T1000 (cell line): ENCODE data around the gene GLIPR1L1.

Experiments
- DNase-seq: peaks from one replicate; lab custom pipeline; 2025; ENCODE audit warnings: mixed read lengths; lab: John Stamatoyannopoulos, UW

Gene GLIPR1L1

DNA sequence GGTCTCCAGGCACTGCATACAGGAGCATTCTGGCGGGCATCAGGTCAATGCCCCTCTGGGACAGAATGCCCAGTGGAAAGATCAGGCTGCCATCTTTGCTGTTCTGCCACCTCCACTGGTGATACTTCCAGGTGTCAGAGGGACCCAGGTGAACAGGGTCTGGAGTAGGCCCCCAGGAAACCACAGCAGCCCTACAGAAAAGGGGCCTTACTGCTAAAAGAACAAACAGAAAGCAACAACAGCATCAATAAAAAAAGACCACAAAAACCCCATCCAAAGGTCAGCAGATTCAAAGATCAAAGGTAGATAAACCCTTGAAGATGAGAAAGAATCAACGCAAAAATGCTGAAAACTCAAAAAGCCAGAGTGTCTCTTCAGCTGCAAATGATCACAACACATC lies 15.9 kb downstream of the GLIPR1L1 start:
- no peak for DNase-seq

DNA sequence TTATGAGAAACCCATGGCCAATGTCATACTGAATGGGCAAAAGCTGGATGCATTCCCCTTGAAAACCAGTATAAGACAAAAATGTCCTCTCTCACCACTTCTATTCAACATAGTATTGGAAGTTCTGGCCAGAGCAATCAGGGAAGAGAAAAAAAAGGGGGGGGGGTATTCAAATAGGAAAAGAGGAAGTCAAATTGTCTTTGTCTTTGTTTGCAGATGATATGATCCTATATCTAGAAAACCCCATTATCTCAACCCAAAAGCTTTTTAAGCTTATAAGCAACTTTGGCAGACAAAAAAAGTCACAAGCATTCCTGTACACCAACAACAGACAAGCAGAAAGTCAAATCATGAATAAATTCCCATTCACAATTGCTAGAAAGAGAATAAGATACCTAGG lies 19.5 kb downstream of the GLIPR1L1 start:
- DNase-seq: no peak

DNA sequence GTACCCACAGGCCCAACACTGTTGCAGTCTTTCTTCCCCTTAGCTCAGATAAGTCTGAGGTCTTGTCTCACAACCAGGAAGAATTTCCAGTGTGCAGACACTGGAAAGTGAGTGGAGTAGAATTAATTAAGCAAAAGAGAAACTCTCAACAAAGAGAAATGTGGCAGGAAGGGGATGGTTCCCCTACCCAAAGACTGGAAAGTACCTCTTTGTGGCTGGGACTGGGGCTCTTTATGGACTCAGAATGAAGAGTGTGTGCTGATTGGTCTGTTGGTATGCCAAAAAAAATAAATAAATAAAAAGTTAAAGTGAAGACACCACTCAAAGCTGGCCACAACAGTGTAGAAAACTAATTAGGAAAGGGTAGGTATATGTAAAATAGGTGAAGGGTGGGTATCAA lies 26.4 kb downstream of the GLIPR1L1 start:
- no peak for DNase-seq

DNA sequence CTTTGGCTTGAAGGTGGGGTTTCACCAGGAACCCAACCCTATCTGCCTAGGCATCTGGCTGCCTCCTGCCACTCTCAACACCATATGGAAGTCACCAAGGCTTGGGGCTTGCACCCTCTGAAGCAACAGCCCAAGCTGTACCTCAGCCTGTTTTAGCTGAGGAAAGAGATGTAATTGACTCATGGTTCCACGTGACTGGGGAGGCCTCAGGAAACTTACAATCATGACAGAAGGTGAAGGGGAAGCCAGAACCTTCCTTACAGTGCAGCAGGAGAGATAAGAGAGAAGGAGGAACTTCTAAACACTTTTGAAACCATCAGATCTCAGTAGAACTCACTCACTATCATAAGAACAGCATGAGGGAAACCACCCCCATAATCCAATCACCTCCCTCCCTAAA lies 26.9 kb downstream of the GLIPR1L1 start:
- DNase-seq: no peak

DNA sequence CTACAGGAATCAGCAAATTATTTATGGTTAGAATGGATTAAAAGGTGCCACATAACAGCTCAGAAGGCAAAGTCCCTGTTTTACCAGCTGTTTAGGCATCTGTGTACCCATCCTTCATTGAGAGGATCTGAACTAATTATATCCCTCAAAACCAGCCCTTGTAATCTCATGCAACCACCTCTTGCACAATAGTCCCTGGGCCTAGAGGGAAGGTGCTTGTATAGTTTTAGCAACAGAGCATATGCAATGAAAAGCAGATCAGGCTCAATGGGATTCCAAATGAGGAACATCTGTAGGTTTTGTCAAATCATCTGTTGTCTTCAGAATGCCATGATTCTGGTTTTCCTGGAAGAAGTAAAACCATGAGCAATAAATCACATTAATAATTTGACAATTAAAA lies 30.4 kb downstream of the GLIPR1L1 start:
- DNase-seq: no peak

DNA sequence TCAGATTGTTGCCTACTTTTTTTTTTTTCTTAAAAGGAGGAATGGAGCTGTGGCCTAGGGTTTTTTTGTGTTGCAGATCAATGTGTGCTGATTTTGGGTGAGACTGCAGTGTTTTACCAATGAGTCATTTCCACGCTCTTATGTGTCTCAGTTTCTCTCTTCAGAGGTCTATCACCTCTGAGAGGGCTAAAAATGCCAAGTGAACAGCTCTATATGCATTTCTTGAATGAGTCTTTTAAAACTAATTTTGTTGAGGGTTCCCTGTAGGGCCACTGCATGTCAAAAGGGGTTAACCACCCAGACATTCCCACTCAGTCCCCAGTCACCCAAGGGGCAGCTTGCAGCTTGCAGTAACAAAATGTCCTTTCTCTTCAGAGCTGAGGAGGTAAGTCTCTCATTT lies 32.2 kb downstream of the GLIPR1L1 start:
- DNase-seq: no peak

DNA sequence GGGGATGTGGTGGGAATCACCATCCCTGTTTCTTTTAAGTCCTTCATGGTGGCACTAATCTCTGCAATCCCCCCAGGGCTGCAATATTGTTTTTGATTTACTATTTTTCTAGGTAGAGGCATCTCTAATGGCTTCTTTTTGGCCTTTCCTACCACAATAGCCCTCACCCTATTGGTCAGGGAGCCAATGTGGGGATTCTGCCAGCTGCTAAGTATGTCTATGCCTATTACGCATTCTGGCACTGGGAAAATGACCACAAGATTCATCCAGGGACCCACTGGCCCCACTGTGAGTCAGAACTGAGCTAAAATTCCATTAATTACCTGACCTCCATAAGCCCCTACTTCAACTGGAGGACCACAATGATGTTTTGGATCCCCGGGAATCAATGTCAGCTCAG lies 40.5 kb downstream of the GLIPR1L1 start:
- DNase-seq: no peak

DNA sequence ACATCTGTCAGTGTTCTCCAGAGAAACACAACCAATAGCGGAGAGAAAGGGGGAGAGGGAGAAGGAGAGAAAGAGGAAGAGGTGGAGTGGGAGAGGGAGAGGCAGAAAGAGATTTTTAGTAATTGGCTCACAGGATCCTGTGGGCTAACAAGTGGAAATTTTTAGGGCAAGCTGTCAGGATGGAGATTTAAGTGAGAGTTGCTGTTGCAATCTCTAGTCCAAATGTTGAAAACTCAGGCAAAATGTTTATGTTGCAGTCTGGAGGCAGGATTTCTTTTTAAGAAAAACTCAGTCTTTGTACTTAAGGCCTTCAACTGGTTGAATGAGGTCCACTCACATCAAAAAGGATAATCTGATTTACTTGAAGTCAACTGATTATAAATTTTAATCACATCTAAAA lies 43.9 kb downstream of the GLIPR1L1 start:
- DNase-seq: no peak

DNA sequence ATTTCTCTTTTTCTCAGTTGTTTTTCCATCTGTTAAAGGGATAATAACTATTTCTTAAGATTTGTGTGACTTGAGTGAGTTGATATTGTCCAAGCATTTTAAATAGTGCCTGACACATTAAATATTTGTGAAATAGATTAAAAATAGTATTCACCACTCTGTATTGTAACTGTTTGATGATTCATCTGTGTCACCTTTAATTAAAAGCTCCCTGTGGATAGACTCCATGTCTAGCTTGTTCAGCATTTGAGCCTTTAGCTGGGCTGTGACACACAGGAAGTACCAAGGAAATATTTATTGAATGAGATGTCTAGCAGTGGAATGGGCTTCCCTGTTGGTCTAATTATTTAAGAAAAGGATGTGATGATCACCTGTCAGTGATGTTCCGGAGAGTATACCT lies 54.6 kb downstream of the GLIPR1L1 start:
- no peak for DNase-seq

DNA sequence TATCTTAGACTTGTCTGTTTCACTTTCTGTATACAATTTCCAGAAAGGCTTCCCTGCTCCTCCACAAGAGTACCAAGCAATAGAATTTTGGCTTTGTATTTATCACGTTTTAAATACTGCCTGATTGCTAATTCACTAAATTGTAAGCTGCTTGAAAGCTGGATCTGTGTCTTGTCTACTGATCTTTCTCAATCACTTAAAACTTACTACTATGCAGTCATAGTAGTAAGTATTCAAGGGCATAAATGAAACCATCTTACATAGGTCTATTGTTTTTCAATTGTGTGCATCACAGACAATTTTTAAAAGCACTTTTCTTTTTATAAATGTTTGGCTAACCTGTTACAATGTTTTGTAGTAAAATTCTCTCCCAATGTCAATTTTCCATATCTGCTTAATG lies 55.2 kb downstream of the GLIPR1L1 start:
- DNase-seq: no peak

DNA sequence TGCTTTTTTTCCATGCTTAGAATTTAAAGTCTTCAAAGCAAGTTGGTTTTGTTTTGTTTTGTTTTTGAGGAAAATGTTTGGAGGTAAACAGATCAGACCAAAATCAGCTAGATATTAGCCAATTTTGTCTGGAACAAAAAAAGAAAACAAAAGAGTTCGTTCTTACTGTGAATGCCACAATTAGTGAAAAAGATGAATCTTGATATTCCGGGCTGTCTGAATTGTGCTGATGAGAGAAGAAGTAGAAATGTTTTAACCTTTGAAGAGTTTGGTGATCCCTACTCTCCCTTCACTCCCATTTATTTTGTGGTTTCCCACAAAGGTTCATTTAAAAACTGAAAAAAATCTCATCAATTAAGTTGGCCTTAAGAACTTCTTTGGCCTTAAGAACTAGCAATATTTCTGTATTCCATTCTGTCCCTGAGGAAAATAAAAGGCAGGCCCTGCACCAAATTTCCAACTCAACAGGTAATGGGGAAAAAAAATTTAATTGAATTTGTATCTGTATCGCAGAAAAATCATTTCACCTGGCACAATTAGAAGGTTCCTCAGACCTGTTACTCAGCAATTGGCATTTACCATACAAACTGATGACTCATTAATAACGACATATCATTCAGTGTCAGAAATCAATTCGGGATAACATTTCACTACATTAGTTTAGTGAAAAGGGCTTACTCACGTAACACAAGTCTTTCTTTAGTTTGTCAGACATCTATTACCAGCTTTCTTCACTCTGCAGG lies 55.9 kb downstream of the GLIPR1L1 start:
- DNase-seq: no peak

DNA sequence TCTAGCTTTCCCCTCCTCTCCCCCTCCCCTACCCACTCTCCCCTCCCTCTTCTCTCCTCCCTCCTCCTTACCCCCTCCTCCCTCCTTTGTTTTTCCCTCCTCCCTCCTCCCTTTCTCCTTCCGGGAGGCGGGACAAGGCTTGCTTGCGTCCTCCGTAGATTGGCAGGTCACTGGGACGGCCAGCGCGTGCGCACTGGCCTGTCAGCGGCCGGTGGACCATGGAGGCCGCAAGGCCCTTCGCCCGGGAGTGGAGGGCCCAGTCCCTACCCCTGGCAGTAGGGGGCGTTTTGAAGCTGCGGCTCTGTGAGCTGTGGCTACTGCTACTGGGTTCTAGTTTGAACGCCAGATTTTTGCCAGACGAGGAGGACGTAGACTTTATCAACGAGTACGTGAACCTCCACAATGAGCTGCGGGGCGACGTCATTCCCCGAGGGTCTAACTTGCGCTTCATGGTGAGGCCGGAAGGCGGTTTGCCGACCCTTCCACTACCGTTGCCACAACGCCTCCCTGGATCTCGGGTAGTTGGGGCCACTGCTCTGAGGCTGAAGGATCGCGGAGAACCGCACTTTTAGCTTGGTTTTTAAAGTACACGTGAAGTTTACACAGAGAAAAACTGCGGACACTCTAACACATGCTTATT lies 56.5 kb downstream of the GLIPR1L1 start, which contains the start of gene GLIPR1L2:
Gene GLIPR1L2, plus strand, starts transcription at position 191 of the 640 bp plus-strand sequence. Its CDS starts 28 bp downstream, at position 219.
- DNase-seq: peak; percentile 93

DNA sequence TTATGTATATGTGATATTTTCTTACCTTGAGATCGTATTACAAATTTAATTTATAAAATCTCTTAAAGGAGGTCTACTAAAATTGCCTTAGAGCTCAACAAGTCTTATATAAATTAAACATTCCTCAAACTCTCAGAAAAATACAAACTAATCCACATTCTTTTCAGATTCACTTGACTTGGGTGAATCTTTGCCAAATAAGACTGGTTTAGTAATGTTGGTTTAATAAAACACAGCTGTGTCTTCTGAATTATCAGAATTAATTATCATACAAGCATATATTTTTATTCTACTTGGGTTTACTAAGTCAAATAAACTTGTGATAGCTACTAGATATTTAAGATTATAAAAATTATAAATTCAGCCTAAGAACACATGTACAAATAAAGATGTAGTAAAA lies 69.8 kb downstream of the GLIPR1L1 start:
- no peak for DNase-seq

DNA sequence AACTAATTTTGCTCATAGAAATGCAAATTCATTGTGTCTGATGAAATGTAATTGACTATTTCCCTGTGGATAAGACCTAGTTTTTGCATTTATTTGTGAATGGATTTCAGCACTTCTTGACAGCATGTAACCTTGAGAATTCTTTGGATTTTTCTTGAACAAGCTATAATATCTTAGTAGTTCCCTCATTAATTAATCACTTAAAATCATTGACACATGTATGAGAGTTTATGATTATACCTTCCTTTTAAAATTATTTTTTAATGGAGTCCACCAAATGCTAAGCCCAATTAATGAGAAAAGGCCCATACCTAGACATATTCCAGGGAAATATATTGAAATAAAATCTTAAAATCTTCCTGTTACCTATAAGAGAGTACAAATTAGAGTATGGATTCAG lies 73.2 kb downstream of the GLIPR1L1 start:
- no peak for DNase-seq

DNA sequence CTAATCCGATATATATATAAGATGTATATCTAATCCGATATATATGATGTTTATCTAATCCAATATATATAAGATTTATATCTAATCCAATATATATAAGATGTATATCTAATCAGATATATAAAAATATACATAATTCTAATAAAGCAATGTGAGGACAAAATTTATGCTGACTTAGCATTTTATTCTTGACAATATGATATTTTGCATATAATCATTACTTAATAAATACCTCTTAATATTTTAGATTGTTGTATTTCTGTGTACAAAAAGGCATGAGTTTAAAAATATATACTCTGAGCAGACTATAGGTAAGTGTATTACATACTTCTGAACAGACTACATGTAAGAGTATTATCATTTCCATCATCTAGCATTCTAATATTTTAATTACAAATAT lies 75.4 kb downstream of the GLIPR1L1 start:
- DNase-seq: no peak

DNA sequence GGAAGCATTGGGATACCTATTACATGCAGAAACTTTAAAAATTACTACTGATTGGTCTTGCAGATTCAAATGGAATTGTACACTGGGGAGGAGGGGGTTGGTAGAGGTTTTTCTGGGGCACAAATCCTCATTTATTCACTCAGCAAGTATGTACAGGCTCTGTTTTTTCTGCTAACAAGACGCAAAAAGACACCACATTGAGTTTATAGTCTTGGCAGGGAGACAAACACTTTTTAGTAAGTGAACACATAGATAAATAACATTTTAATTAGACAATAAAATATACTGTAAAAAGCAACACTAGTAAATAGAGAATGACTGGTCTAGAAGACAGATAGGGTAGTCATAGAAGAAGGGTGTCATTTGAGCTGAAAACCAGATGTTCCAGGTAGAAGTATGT lies 80.2 kb downstream of the GLIPR1L1 start:
- DNase-seq: no peak

DNA sequence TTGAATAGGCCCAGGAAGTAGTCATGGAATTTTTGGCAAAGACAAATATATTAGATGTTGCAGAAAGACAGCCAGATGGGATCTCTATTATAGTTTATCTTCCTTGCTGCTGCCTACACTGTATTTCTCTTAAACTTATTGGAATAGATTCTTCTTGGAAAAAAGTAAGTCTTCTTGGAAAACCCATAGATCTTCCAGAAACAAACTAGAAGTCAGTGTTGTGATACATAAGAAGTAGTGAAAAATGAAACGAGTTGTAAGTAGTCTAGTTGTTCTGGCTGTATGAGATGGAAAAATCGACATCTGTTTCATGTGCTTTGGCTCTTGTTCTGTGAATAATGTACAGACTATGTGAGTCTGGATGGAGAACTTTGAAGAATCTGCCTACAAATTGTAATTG lies 85.4 kb downstream of the GLIPR1L1 start:
- DNase-seq: no peak
